Dermis microvascular lymphatic vessel endothelial cell (primary cell): ENCODE data around the gene DNAAF2. TPM values are rescaled to one million over a fixed set of nuclear protein-coding genes. Genes with fewer than 3 reads are reported as not detected.

Source experiments
- DNase-seq, 2 donors: peaks; one replicate each; pipeline versions ENCODE4 v3.0.0 to v3.0.0-alpha.2; 2010; ENCODE audit warnings: low read depth in 2 of 2
- total RNA-seq: library from RNA; depleted of rRNA; stranded (reverse); fragments of >200 nt; gene quantifications from 2 replicates; pipeline ENCODE4 v1.2.1, GENCODE V29; 2014

Gene DNAAF2
- total RNA-seq, 1 donor from 2014 or later, result 7.2 TPM

DNA sequence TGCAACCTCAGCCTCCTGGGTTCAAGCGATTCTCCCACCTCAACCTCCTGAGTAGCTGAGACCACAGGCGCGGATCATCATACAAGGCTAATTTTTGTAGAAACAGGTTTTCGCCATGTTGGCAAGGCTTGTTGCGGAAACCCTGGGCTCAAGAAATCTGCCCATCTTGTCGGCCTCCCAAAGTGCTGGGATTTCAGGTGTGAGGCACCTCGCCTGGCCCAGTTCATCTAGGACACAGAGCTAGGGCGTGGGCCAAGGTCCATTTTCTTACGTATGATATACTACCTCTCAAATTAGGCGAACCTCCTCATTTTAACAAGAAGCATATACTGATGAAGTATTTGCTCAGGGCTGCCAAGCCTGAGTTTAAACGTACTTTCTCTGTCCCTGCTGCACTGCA is 51.0 kb downstream of the DNAAF2 start:
- DNase-seq, result no peak

DNA sequence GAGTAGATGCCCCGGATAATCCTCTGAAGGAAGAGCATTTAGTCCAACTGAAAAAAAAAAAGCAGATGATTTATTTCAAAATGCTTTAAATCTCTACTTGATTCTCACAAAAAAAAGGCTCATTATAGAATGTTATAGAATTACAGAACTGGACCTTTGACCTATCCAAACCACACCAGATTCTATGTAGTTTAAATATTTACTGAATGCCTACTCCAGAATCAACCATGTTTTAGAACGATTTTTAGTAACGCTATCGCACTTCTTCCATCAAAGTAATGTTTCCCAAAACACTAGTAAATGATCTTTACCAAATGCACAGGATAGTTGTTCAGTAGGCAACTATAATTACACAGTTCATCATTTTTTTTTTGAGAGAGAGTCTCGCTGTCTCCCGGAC is 51.4 kb downstream of the DNAAF2 start:
- DNase-seq, result no peak

DNA sequence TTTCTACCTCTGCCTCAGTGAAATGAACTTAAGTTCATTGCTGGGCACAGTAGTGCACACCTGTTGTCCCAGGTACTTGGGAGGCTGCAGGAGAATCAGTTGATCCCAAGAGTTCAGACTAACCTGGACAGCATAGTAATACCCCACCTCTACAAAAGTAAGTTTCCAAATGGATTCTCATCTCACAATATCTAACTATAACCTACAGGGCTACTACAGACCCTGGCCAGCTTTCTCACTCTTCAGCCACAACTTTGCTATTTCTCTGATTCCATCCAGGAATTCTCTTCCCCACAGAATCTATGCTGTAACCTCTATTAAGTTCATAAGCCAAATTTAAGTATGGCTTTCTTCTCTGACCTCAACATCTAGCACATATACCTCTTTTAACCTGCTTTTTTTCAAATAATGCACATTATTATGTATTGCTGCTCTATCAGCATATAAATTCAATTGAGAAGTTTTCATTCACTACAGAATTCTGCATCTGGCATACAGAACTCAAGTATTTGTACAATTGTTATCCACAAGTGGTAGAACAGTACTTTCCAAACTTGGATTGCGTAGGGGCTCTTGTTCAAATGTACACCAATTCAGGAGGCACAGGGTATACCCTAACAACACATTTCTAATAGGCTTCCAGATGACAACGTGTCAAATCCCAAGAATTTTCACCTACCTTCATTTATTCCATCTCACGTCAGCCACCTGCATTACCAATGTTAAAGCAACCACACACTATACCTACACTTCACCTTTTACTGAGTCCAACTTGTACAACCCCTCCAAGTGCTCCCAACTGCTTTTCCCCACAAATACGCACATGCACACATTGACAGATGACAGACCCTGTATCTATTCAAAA is 52.7 kb downstream of the DNAAF2 start:
- DNase-seq, result no peak

GRCh38 chr14:49581209-49582112 is 53.6 kb downstream of the DNAAF2 start:
- DNase-seq, result no peak

DNA sequence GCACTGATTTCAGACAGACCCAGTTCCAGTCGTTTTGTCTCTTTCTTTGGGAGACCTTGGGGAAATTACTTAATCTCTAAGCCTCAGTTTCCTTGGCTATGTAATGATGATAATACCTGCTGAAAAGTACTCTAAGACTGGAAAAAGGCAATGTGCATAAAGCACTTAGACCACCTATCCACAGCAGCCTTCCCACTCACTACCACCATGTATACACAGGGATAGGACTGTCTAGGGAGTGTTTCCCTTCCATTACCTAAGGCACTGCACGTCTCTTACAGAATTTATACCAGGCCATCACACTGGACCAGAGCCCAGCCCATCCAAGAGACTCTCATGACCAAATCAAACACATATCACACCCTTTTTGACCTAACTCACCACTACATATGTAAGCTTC is 55.2 kb downstream of the DNAAF2 start:
- DNase-seq, result no peak

DNA sequence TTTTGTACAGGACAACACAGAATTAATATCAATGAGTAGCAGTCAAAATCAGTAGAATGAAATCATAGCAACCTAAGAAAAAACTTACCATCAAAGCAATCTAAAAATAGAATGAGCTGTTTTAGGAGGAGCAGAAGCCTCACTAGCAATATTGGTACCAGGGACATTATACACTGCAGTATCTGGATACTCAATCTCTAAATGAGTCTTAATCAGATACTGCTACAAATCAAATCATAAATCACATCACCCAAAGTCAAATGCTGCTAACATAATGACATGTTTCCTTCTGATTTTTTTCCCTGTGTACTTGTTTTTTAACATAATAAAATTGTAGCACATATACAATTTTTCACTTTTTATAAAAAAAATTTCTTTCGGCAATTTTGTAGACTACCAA is 56.9 kb downstream of the DNAAF2 start:
- no peak for DNase-seq

Other genes starting within 250 kb of the DNAAF2 start
- 1,108 and 2,119 TPM in 2 replicates for gene RPS29, start 48.9 kb downstream of the DNAAF2 start, total RNA-seq
- 11.4 and 25.0 TPM in 2 replicates for gene LRR1, start 36.3 kb downstream of the DNAAF2 start, total RNA-seq
- 192 and 233 TPM in 2 replicates for gene RPL36AL, start 14.6 kb downstream of the DNAAF2 start, total RNA-seq
- 58.2 and 59.5 TPM in 2 replicates for gene MGAT2, start 14.4 kb downstream of the DNAAF2 start, total RNA-seq
- gene POLE2, start 53.0 kb upstream of the DNAAF2 start, total RNA-seq, result 5.2 and 10.9 TPM in 2 replicates
- gene KLHDC1, start 57.9 kb upstream of the DNAAF2 start, total RNA-seq, result 0.90 and 1.5 TPM in 2 replicates
- 67.7 and 74.0 TPM in 2 replicates for gene KLHDC2, start 132.9 kb upstream of the DNAAF2 start, total RNA-seq
- 37.1 and 37.2 TPM in 2 replicates for gene NEMF, start 217.5 kb upstream of the DNAAF2 start, total RNA-seq